ENCODE measurements around the gene TEKT3.

The TEKT3 gene

DNA sequence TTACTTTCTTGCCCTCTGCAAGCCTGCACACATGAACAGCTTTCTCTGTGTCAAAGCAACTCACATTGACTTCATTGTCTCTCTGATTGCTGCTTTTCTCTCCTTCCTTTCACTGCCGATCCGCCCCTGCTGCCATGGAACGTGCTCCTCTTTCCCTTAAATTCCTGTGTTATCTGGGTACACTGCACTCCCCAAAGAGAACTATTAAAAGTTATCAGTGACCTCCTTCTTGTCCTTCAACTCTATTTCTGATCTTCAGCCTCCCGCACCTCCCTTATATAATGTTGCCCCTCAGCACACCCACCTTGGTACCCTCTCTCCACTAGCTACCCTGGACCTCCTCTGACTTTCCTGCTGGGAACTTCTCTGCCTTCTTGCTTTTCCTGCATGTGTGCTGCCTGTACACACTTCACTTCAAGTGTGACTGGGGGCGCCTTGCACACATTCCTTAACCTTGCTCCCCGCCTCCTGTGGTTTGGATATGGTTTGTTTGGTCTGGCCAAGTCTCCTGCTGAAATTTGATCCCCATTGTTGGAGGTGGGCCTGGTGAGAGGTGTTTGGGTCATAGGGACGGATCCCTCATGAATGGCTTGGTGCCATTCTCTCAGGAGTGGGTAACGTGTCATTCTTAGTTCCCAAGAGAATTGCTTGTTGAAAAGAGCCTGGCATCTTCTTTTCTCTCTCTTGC lies 49.6 kb downstream of the TEKT3 start (continued):
- TF ChIP-seq ZBTB6 (tag by site-specific recombination; IDR thresholded peaks at IDR 0.05) (no peak), AEBP2 (tag by site-specific recombination; IDR thresholded peaks at IDR 0.05; ENCODE audit: borderline replicate concordance) (no peak), PRDM4 (tag by site-specific recombination; IDR thresholded peaks at IDR 0.05) (no peak), ZNF112 (tag by site-specific recombination; IDR thresholded peaks at IDR 0.05) (no peak), ZSCAN16 (tag by site-specific recombination; IDR thresholded peaks at IDR 0.05) (no peak), ZIC2 (tag by site-specific recombination; IDR thresholded peaks at IDR 0.05) (peak; percentile 65), ZNF362 (tag by site-specific recombination; IDR thresholded peaks at IDR 0.05) (no peak)

DNA sequence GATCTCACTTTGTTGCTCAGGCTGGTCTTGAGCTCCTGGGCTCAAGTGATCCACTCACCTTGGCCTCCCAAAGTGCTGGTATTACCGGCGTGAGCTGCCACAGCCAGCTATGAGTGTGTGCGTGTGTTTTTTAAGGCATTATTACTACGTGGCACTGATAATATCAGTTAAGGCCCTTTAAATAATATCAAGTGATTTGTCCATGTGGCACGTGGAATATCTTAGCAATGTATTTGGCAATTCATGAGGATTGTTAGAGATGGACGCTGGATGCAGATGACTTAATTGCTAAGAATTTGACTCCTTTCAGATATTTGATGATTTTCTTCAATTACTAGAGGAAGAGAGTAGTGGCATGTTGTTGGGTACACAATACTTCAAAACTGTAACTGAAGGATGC lies 50.8 kb downstream of the TEKT3 start:
- Histone ChIP-seq H3K4me1 (ENCODE audit: control insufficient read depth, insufficient read depth, low read length) (no peaks in the 10 kb centered on the region), H3K4me3 (ENCODE audit: low read depth, low read length) (no peak overlapping the region), H3K27ac (ENCODE audit: extremely low read depth, low read depth, low read length) (no peak overlapping the region), H3K36me3 (ENCODE audit: control insufficient read depth in 2 of 2, insufficient read depth in 1 of 2, low read length in 2 of 2) (no peaks in the 10 kb centered on the region), H3K9me3 (ENCODE audit: control insufficient read depth, insufficient read depth, low read depth, low read length) (no peaks in the 10 kb centered on the region)
- POLR2A ChIA-PET, result no interaction called here
- TF ChIP-seq, protein P1, sequence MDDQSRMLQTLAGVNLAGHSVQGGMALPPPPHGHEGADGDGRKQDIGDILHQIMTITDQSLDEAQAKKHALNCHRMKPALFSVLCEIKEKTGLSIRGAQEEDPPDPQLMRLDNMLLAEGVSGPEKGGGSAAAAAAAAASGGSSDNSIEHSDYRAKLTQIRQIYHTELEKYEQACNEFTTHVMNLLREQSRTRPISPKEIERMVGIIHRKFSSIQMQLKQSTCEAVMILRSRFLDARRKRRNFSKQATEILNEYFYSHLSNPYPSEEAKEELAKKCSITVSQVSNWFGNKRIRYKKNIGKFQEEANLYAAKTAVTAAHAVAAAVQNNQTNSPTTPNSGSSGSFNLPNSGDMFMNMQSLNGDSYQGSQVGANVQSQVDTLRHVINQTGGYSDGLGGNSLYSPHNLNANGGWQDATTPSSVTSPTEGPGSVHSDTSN (CRISPR knock-in tag; IDR thresholded peaks at IDR 0.05), result no peak
- TF ChIP-seq, protein P2, sequence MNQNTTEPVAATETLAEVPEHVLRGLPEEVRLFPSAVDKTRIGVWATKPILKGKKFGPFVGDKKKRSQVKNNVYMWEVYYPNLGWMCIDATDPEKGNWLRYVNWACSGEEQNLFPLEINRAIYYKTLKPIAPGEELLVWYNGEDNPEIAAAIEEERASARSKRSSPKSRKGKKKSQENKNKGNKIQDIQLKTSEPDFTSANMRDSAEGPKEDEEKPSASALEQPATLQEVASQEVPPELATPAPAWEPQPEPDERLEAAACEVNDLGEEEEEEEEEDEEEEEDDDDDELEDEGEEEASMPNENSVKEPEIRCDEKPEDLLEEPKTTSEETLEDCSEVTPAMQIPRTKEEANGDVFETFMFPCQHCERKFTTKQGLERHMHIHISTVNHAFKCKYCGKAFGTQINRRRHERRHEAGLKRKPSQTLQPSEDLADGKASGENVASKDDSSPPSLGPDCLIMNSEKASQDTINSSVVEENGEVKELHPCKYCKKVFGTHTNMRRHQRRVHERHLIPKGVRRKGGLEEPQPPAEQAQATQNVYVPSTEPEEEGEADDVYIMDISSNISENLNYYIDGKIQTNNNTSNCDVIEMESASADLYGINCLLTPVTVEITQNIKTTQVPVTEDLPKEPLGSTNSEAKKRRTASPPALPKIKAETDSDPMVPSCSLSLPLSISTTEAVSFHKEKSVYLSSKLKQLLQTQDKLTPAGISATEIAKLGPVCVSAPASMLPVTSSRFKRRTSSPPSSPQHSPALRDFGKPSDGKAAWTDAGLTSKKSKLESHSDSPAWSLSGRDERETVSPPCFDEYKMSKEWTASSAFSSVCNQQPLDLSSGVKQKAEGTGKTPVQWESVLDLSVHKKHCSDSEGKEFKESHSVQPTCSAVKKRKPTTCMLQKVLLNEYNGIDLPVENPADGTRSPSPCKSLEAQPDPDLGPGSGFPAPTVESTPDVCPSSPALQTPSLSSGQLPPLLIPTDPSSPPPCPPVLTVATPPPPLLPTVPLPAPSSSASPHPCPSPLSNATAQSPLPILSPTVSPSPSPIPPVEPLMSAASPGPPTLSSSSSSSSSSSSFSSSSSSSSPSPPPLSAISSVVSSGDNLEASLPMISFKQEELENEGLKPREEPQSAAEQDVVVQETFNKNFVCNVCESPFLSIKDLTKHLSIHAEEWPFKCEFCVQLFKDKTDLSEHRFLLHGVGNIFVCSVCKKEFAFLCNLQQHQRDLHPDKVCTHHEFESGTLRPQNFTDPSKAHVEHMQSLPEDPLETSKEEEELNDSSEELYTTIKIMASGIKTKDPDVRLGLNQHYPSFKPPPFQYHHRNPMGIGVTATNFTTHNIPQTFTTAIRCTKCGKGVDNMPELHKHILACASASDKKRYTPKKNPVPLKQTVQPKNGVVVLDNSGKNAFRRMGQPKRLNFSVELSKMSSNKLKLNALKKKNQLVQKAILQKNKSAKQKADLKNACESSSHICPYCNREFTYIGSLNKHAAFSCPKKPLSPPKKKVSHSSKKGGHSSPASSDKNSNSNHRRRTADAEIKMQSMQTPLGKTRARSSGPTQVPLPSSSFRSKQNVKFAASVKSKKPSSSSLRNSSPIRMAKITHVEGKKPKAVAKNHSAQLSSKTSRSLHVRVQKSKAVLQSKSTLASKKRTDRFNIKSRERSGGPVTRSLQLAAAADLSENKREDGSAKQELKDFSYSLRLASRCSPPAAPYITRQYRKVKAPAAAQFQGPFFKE (tag by site-specific recombination; IDR thresholded peaks at IDR 0.05; ENCODE audit: borderline replicate concordance), result no peak
- TF ChIP-seq ZNF701 (tag by site-specific recombination; IDR thresholded peaks at IDR 0.05), result no peak
- TF ChIP-seq AEBP2 (tag by site-specific recombination; IDR thresholded peaks at IDR 0.05; ENCODE audit: borderline replicate concordance), result no peak
- no peak for TF ChIP-seq ZNF366 (tag by site-specific recombination; conservative IDR thresholded peaks at IDR 0.05)
- no peak for TF ChIP-seq ZNF37A (tag by site-specific recombination; IDR thresholded peaks at IDR 0.05)
- TF ChIP-seq EGR2 (tag by site-specific recombination; IDR thresholded peaks at IDR 0.05; ENCODE audit: low read depth), result no peak
- no peak for TF ChIP-seq BCL11A (tag by site-specific recombination; IDR thresholded peaks at IDR 0.05; ENCODE audit: low read depth)
- TF ChIP-seq MZF1 (tag by site-specific recombination; IDR thresholded peaks at IDR 0.05; ENCODE audit: borderline replicate concordance), result no peak
- TF ChIP-seq WT1 (tag by site-specific recombination; IDR thresholded peaks at IDR 0.05), result no peak
- no peak for TF ChIP-seq ZNF621 (tag by site-specific recombination; IDR thresholded peaks at IDR 0.05)
- TF ChIP-seq, protein P3, sequence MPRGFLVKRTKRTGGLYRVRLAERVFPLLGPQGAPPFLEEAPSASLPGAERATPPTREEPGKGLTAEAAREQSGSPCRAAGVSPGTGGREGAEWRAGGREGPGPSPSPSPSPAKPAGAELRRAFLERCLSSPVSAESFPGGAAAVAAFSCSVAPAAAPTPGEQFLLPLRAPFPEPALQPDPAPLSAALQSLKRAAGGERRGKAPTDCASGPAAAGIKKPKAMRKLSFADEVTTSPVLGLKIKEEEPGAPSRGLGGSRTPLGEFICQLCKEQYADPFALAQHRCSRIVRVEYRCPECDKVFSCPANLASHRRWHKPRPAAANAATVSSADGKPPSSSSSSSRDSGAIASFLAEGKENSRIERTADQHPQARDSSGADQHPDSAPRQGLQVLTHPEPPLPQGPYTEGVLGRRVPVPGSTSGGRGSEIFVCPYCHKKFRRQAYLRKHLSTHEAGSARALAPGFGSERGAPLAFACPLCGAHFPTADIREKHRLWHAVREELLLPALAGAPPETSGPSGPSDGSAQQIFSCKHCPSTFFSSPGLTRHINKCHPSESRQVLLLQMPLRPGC (tag by site-specific recombination; IDR thresholded peaks at IDR 0.05), result no peak
- CTCF ChIA-PET, result no interaction called here
